HEK293 (cell line): ENCODE data around the gene BLOC1S1.
A peak's percentile ranks its signal among the peaks of the same experiment; 100 is the strongest.

ENCODE experiments used
- IKZF3 ChIP-seq: fragments of 450-650 bp; IDR thresholded peaks from 2 replicates; pipeline ENCODE4 v1.5.0; 2018; ENCODE audit warnings: missing biosample characterization, mild to moderate bottlenecking, missing genetic modification characterization, moderate library complexity
- KLF7 ChIP-seq: fragments of 450-650 bp; formaldehyde crosslinking; IDR thresholded peaks from 2 replicates; pipeline ENCODE4 v1.5.1; 2016; ENCODE audit warnings: missing biosample characterization, missing genetic modification characterization, borderline replicate concordance
- KLF8 ChIP-seq: fragments of 450-650 bp; formaldehyde crosslinking; IDR thresholded peaks from 2 replicates; pipeline ENCODE4 v1.5.1; 2016; ENCODE audit warnings: missing biosample characterization, missing genetic modification characterization
- PRDM1 ChIP-seq: fragments of 450-650 bp; formaldehyde crosslinking; IDR thresholded peaks from 2 replicates; pipeline ENCODE4; 2016; ENCODE audit warnings: missing biosample characterization, missing genetic modification characterization
- TCF7L2 ChIP-seq: IDR thresholded peaks from 2 replicates; pipeline ENCODE4 v1.6.1; 2011; ENCODE audit warnings: low read depth, mild to moderate bottlenecking, inconsistent platforms, low read length, moderate library complexity, borderline replicate concordance
- TSHZ1 ChIP-seq: fragments of 450-650 bp; formaldehyde crosslinking; IDR thresholded peaks from 2 replicates; pipeline ENCODE4 v1.5.1; 2016; ENCODE audit warnings: missing biosample characterization, missing genetic modification characterization, borderline replicate concordance
- YY1 ChIP-seq: fragments of 450-650 bp; formaldehyde crosslinking; IDR thresholded peaks from 2 replicates; pipeline ENCODE4 v1.5.1; 2018; ENCODE audit warnings: missing biosample characterization, missing genetic modification characterization
- ZBTB10 ChIP-seq: fragments of 450-650 bp; formaldehyde crosslinking; IDR thresholded peaks from 2 replicates; pipeline ENCODE4 v1.5.1; 2016; ENCODE audit warnings: missing biosample characterization, missing genetic modification characterization
- ZBTB6 ChIP-seq: fragments of 450-650 bp; formaldehyde crosslinking; IDR thresholded peaks from 2 replicates; pipeline ENCODE4 v1.5.1; 2017; ENCODE audit warnings: missing biosample characterization, missing genetic modification characterization
- ZIC2 ChIP-seq: fragments of 450-650 bp; formaldehyde crosslinking; IDR thresholded peaks from 2 replicates; pipeline ENCODE4 v1.5.1; 2016; ENCODE audit warnings: missing biosample characterization, missing genetic modification characterization
- ZNF518A ChIP-seq: fragments of 450-650 bp; formaldehyde crosslinking; conservative IDR thresholded peaks from 2 replicates; pipeline ENCODE4 v1.5.1; 2016; ENCODE audit warnings: low read depth, missing biosample characterization, missing genetic modification characterization
- ZNF600 ChIP-seq: fragments of 450-650 bp; formaldehyde crosslinking; IDR thresholded peaks from 2 replicates; pipeline ENCODE4 v1.5.1; 2016; ENCODE audit warnings: missing biosample characterization, missing genetic modification characterization
- ZNF776 ChIP-seq: fragments of 450-650 bp; formaldehyde crosslinking; IDR thresholded peaks from 2 replicates; pipeline ENCODE4 v1.5.0; 2017; ENCODE audit warnings: missing biosample characterization, missing genetic modification characterization, borderline replicate concordance
- TF ChIP-seq, protein P1 (sequence below): fragments of 450-650 bp; IDR thresholded peaks from 2 replicates; pipeline ENCODE4 v1.5.1; 2018; ENCODE audit warnings: missing biosample characterization, missing genetic modification characterization

BLOC1S1 gene

DNA sequence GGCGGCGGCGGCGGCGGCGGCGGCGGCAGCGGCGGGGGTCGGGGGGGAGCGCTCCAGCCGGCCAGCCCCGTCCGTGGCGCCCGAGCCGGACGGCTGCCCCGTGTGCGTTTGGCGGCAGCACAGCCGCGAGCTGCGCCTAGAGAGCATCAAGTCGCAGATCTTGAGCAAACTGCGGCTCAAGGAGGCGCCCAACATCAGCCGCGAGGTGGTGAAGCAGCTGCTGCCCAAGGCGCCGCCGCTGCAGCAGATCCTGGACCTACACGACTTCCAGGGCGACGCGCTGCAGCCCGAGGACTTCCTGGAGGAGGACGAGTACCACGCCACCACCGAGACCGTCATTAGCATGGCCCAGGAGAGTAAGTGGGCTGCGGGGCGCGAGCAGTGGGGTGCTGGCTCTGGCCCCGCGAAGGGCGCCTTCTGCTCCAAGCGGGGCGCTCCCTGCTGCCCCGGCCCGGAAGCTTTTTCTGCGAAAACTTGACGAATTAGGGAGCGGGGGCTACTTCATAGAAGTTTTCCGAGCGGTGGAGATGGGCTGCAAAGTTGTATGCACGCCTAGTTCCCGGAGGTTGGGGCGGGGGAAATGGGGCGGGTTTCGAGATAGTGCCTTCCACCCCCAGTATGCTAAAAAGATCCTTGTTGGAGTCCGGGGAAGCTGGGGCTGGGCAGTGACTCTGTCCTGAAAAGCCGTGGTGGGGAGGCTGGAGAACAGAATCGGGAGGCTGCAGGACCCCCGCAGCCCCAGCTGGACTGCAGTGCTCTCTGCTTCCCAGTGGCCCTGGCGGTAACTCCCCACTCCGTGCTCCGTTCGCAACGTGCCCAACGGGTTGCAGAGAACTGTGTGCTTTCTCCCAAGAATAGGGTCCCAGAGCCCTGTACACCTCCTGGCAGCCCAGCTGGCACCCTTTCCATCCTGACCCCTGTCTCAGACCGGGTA, 27.8 kb downstream of the BLOC1S1 start (continued):
- TF ChIP-seq ZIC2 (tag by site-specific recombination) = no peak; the same call in 1 of the 2 replicates
- TF ChIP-seq ZNF600 (tag by site-specific recombination) = peak; percentile 70; the same call in 1 of the 2 replicates
- no peak for TF ChIP-seq ZNF776 (tag by site-specific recombination)
- TF ChIP-seq, protein P1, sequence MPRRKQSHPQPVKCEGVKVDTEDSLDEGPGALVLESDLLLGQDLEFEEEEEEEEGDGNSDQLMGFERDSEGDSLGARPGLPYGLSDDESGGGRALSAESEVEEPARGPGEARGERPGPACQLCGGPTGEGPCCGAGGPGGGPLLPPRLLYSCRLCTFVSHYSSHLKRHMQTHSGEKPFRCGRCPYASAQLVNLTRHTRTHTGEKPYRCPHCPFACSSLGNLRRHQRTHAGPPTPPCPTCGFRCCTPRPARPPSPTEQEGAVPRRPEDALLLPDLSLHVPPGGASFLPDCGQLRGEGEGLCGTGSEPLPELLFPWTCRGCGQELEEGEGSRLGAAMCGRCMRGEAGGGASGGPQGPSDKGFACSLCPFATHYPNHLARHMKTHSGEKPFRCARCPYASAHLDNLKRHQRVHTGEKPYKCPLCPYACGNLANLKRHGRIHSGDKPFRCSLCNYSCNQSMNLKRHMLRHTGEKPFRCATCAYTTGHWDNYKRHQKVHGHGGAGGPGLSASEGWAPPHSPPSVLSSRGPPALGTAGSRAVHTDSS (tag by site-specific recombination) = no peak
- no peak for TF ChIP-seq TCF7L2
- TF ChIP-seq KLF8 (tag by site-specific recombination) = no peak
- TF ChIP-seq KLF7 (tag by site-specific recombination) = no peak
- no peak for TF ChIP-seq ZNF518A (tag by site-specific recombination)
- peak; percentile 52 for TF ChIP-seq ZBTB10 (tag by site-specific recombination)
- no peak for TF ChIP-seq YY1 (tag by site-specific recombination)
- no peak for TF ChIP-seq PRDM1
- TF ChIP-seq TSHZ1 (tag by site-specific recombination) = no peak
- TF ChIP-seq IKZF3 (tag by site-specific recombination) = no peak
- peak; percentile 94 for TF ChIP-seq ZBTB6 (tag by site-specific recombination)
